ENCODE results near the gene MAN1A2.
"Not testable (repeated sequence)": the region's sequence is repeated elsewhere in the genome, so short reads cannot be mapped to it uniquely, and the experiment has no call there.

MAN1A2 gene

GRCh38 chr1:117447661-117448060 lies 80.4 kb downstream of the MAN1A2 start:
- no peaks in the 10 kb centered on the region for H3K36me3 ChIP-seq (ENCODE audit: control insufficient read depth, low read length)
- H3K9me3 ChIP-seq (ENCODE audit: control insufficient read depth, insufficient read depth, low read length) = no peaks in the 10 kb centered on the region
- H3K4me1 ChIP-seq (ENCODE audit: control insufficient read depth, low read length) = no peaks in the 10 kb centered on the region

GRCh38 chr1:117452216-117452615 lies 85.0 kb downstream of the MAN1A2 start:
- Histone ChIP-seq H3K4me3 (ENCODE audit: low read length) (no peak overlapping the region), H3K27ac (ENCODE audit: low read depth, low read length) (no peak overlapping the region), H3K79me2 (ENCODE audit: control insufficient read depth, low read length) (no peaks in the 10 kb centered on the region), H3K4me2 (ENCODE audit: low read length) (no peak overlapping the region), H3K9me2 (replicated peaks; ENCODE audit: control insufficient read depth, low read length) (no peaks in the 10 kb centered on the region), H4K20me1 (ENCODE audit: control insufficient read depth, insufficient read depth, low read depth, low read length) (no peaks in the 10 kb centered on the region), H3F3A (ENCODE audit: control insufficient read depth, insufficient read depth) (no peaks in the 10 kb centered on the region), H3K9me3 (ENCODE audit: control insufficient read depth, insufficient read depth, low read length) (no peaks in the 10 kb centered on the region), H3K4me1 (ENCODE audit: control insufficient read depth, low read length) (no peaks in the 10 kb centered on the region), H3K27me3 (ENCODE audit: control insufficient read depth, low read length) (no peaks in the 10 kb centered on the region), H3K36me3 (ENCODE audit: control insufficient read depth, low read length) (no peaks in the 10 kb centered on the region)
- TF ChIP-seq CTCF (IDR thresholded peaks at IDR 0.05; ENCODE audit: low read depth, low read length, poor library complexity, severe bottlenecking) = no peak
- no peak for TF ChIP-seq EZH2phosphoT487 (IDR thresholded peaks at IDR 0.05; ENCODE audit: borderline replicate concordance, low read length)

More at GRCh38 chr1:117447661-117448060, 80.4 kb downstream of the MAN1A2 start:
- H3K9me2 ChIP-seq (replicated peaks; ENCODE audit: control insufficient read depth, low read length) = no peaks in the 10 kb centered on the region
- no peak overlapping the region for H3K27ac ChIP-seq (ENCODE audit: low read depth, low read length)
- H4K20me1 ChIP-seq (ENCODE audit: control insufficient read depth, insufficient read depth, low read depth, low read length) = no peaks in the 10 kb centered on the region
- H3K4me3 ChIP-seq (ENCODE audit: low read length) = no peak overlapping the region
- H3F3A ChIP-seq (ENCODE audit: control insufficient read depth, insufficient read depth) = no peaks in the 10 kb centered on the region
- no peak for TF ChIP-seq EZH2phosphoT487 (IDR thresholded peaks at IDR 0.05; ENCODE audit: borderline replicate concordance, low read length)
- H3K79me2 ChIP-seq (ENCODE audit: control insufficient read depth, low read length) = no peaks in the 10 kb centered on the region
- H3K27me3 ChIP-seq (ENCODE audit: control insufficient read depth, low read length) = no peaks in the 10 kb centered on the region
- H3K4me2 ChIP-seq (ENCODE audit: low read length) = no peak overlapping the region

- H3K27me3 ChIP-seq (ENCODE audit: control insufficient read depth, low read length) = no peaks in the 10 kb centered on the region
- no peak overlapping the region for H3K27ac ChIP-seq (ENCODE audit: low read depth, low read length)
- H3K9me2 ChIP-seq (replicated peaks; ENCODE audit: control insufficient read depth, low read length) = no peaks in the 10 kb centered on the region
- H3K4me1 ChIP-seq (ENCODE audit: control insufficient read depth, low read length) = no peaks in the 10 kb centered on the region
- no peaks in the 10 kb centered on the region for H3K79me2 ChIP-seq (ENCODE audit: control insufficient read depth, low read length)
- H3K4me3 ChIP-seq (ENCODE audit: low read length) = no peak overlapping the region
- H4K20me1 ChIP-seq (ENCODE audit: control insufficient read depth, insufficient read depth, low read depth, low read length) = no peaks in the 10 kb centered on the region
- TF ChIP-seq EZH2phosphoT487 (IDR thresholded peaks at IDR 0.05; ENCODE audit: borderline replicate concordance, low read length) = no peak
- TF ChIP-seq CTCF (IDR thresholded peaks at IDR 0.05; ENCODE audit: low read depth, low read length, poor library complexity, severe bottlenecking) = no peak
- no peaks in the 10 kb centered on the region for H3K9me3 ChIP-seq (ENCODE audit: control insufficient read depth, insufficient read depth, low read length)
- H3K36me3 ChIP-seq (ENCODE audit: control insufficient read depth, low read length) = no peaks in the 10 kb centered on the region
- H3K4me2 ChIP-seq (ENCODE audit: low read length) = no peak overlapping the region
- no peaks in the 10 kb centered on the region for H3F3A ChIP-seq (ENCODE audit: control insufficient read depth, insufficient read depth)
Measured at GRCh38 chr1:117453958-117454357, 86.7 kb downstream of the MAN1A2 start.

- not testable (repeated sequence) for H3F3A ChIP-seq (ENCODE audit: control insufficient read depth, insufficient read depth); H3K79me2 ChIP-seq (ENCODE audit: control insufficient read depth, low read length); H3K9me2 ChIP-seq (replicated peaks; ENCODE audit: control insufficient read depth, low read length); H3K36me3 ChIP-seq (ENCODE audit: control insufficient read depth, low read length); H3K9me3 ChIP-seq (ENCODE audit: control insufficient read depth, insufficient read depth, low read length); H3K4me2 ChIP-seq (ENCODE audit: low read length); H3K4me3 ChIP-seq (ENCODE audit: low read length); H4K20me1 ChIP-seq (ENCODE audit: control insufficient read depth, insufficient read depth, low read depth, low read length); H3K27ac ChIP-seq (ENCODE audit: low read depth, low read length); H3K27me3 ChIP-seq (ENCODE audit: control insufficient read depth, low read length); H3K4me1 ChIP-seq (ENCODE audit: control insufficient read depth, low read length)
Measured at GRCh38 chr1:117458410-117458809, 91.2 kb downstream of the MAN1A2 start.
